Measurements from ENCODE around the gene TSEN34.
"Not testable (repeated sequence)": the region's sequence is repeated elsewhere in the genome, so short reads cannot be mapped to it uniquely, and the experiment has no call there.

The TSEN34 gene

GRCh38 chr19:54162884-54163283, 28.2 kb upstream of the TSEN34 start:
- no peak for DNase-seq
- no peak overlapping the region for H3K4me3 ChIP-seq
- intact Hi-C loops (cut with DNase I; ENCODE audit: low total_unique reads), result no loop called here
- peaks cover 0 to 43% (median 28%) of the 10 kb centered on the region in 4 donors for H3K4me1 ChIP-seq
- H3K27me3 ChIP-seq, result peaks cover 0 to 33% of the 10 kb centered on the region in 2 donors
- no peak overlapping the region for H3K27ac ChIP-seq
- H3K9me3 ChIP-seq, result no peaks in the 10 kb centered on the region
- TF ChIP-seq, protein P1, sequence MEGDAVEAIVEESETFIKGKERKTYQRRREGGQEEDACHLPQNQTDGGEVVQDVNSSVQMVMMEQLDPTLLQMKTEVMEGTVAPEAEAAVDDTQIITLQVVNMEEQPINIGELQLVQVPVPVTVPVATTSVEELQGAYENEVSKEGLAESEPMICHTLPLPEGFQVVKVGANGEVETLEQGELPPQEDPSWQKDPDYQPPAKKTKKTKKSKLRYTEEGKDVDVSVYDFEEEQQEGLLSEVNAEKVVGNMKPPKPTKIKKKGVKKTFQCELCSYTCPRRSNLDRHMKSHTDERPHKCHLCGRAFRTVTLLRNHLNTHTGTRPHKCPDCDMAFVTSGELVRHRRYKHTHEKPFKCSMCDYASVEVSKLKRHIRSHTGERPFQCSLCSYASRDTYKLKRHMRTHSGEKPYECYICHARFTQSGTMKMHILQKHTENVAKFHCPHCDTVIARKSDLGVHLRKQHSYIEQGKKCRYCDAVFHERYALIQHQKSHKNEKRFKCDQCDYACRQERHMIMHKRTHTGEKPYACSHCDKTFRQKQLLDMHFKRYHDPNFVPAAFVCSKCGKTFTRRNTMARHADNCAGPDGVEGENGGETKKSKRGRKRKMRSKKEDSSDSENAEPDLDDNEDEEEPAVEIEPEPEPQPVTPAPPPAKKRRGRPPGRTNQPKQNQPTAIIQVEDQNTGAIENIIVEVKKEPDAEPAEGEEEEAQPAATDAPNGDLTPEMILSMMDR (IDR thresholded peaks at IDR 0.05), result no peak
- H3K36me3 ChIP-seq, result peaks cover 0 to 5% (median 4%) of the 10 kb centered on the region in 3 donors

GRCh38 chr19:54164369-54165068, 26.6 kb upstream of the TSEN34 start:
- peaks cover 0 to 36% (median 20%) of the 10 kb centered on the region in 4 donors for H3K4me1 ChIP-seq
- DNase-seq, result peak in 1 of 2 donors; percentile 55

GRCh38 chr19:54165222-54165621, 25.9 kb upstream of the TSEN34 start:
- peaks cover 0 to 33% (median 18%) of the 10 kb centered on the region in 4 donors for H3K4me1 ChIP-seq
- no peaks in the 10 kb centered on the region for H3K9me3 ChIP-seq
- TF ChIP-seq, protein P1 (IDR thresholded peaks at IDR 0.05), result no peak
- no peaks in the 10 kb centered on the region for H3K36me3 ChIP-seq
- no peak overlapping the region for H3K27ac ChIP-seq
- peaks cover 0 to 33% of the 10 kb centered on the region in 2 donors for H3K27me3 ChIP-seq
- no peak for DNase-seq
- no peak overlapping the region for H3K4me3 ChIP-seq
- intact Hi-C loops (cut with DNase I; ENCODE audit: low total_unique reads), result loop anchor here (5.0 kb wide), 1 partner anchor 67 kb away; no protein-coding TSS in a partner anchor

More at GRCh38 chr19:54164369-54165068, 26.6 kb upstream of the TSEN34 start:
- Histone ChIP-seq H3K27me3 (peaks cover 0 to 33% of the 10 kb centered on the region in 2 donors), H3K27ac (no peak overlapping the region), H3K9me3 (no peaks in the 10 kb centered on the region), H3K4me3 (no peak overlapping the region), H3K36me3 (no peaks in the 10 kb centered on the region)
- TF ChIP-seq, protein P1 (IDR thresholded peaks at IDR 0.05), result no peak
- intact Hi-C loops (cut with DNase I; ENCODE audit: low total_unique reads), result loop anchor here (5.0 kb wide), 1 partner anchor 68 kb away; no protein-coding TSS in a partner anchor

- Histone ChIP-seq H3K9me3 (no peaks in the 10 kb centered on the region), H3K27me3 (peaks cover 0 to 33% of the 10 kb centered on the region in 2 donors), H3K36me3 (no peaks in the 10 kb centered on the region), H3K27ac (no peak overlapping the region), H3K4me1 (peaks cover 0 to 22% (median 3%) of the 10 kb centered on the region in 4 donors), H3K4me3 (no peak overlapping the region)
- intact Hi-C loops (cut with DNase I; ENCODE audit: low total_unique reads), result loop anchor here (5.0 kb wide), 1 partner anchor 64 kb away; no protein-coding TSS in a partner anchor
- TF ChIP-seq, protein P1 (IDR thresholded peaks at IDR 0.05), result peak; percentile 83 to 84
- peak; percentile 84 to 93 for DNase-seq
These were observed 22.8 kb upstream of the TSEN34 start for GRCh38 chr19:54168174-54168917.

DNA sequence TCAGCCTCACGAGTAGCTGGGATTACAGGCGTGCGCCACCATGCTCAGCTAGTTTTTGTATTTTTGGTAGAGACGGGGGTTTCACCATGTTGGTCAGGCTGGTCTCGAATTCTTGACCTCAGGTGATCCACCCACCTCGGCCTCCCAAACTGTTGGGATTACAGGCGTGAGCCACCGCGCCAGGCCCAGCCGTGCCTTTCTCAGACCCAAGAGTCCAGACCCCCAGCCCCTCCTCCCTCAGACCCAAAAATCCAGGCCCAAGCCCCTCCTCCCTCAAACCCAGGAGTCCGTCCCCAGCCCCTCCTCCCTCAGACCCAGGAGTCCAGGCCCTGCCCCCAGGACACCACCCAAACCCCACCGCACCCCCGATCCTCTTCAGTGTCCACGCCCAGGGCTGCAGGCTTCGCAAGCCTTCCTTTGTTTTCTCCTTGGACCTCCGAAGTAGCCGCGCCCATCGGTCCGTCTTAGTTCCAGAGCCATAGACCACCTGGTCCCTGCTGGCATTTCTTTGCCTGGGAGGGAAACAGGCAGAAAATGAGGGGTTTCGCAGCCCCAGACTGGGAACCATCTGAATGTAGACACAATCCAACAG, 21.9 kb upstream of the TSEN34 start:
- peaks cover 0 to 36% of the 10 kb centered on the region in 2 donors for H3K27me3 ChIP-seq
- TF ChIP-seq, protein P1 (IDR thresholded peaks at IDR 0.05), result no peak
- no peak overlapping the region for H3K27ac ChIP-seq
- H3K4me1 ChIP-seq, result peaks cover 0 to 24% (median 3%) of the 10 kb centered on the region in 4 donors
- DNase-seq, result no peak
- no peak overlapping the region for H3K4me3 ChIP-seq
- intact Hi-C loops (cut with DNase I; ENCODE audit: low total_unique reads), result loop anchor here (5.0 kb wide), 1 partner anchor 63 kb away; no protein-coding TSS in a partner anchor
- no peaks in the 10 kb centered on the region for H3K9me3 ChIP-seq
- no peaks in the 10 kb centered on the region for H3K36me3 ChIP-seq

DNA sequence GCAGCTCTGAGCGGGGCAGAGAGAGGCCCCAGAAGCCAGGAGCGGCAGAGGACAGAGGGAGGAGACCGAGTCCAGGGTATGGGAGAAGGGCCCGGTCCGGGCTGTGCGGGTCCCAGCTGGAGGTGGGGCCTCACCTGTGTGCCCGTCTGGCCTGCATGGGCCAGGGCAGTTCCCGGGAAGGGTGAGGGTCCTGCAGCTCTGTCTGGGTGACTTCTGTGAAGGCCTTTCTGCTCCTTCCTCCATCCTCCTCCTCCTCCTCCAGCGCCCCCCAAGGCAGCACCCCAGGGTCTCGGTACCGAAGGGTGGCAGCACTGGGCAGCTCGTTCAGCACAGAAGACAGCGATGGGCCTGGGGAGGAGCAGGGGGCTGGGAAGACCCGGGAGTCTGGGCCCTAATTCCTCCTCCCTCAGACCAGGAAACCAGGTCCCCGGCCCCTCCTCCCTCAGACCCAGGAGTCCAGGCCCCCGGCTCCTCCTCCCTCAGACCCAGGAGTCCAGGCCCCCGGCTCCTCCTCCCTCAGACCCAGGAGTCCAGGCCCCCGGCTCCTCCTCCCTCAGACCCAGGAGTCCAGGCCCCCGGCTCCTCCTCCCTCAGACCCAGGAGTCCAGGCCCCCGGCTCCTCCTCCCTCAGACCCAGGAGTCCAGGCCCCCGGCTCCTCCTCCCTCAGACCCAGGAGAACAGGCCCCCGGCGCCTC, 19.2 kb upstream of the TSEN34 start:
- H3K4me3 ChIP-seq; H3K27ac ChIP-seq; H3K9me3 ChIP-seq; intact Hi-C loops (cut with DNase I; ENCODE audit: low total_unique reads); DNase-seq: not testable (repeated sequence)
- H3K36me3 ChIP-seq, result peaks cover 0 to 12% (median 9%) of the 10 kb centered on the region in 3 donors
- peaks cover 0 to 21% of the 10 kb centered on the region in 2 donors for H3K27me3 ChIP-seq
- peaks cover 0 to 18% (median 3%) of the 10 kb centered on the region in 4 donors for H3K4me1 ChIP-seq
